ENCODE data around the gene GPATCH3. TPM values are rescaled to one million over a fixed set of nuclear protein-coding genes. Genes with fewer than 3 reads are reported as not detected.

The GPATCH3 gene
- total RNA-seq, 1 experiment from 2014 or later = 14.8 TPM

GRCh38 chr1:26844424-26845196, 55.7 kb downstream of the GPATCH3 start:
- ATAC-seq (no peak), DNase-seq (ENCODE audit: low read depth, low spot score) (no peak)
- ChIA-PET POLR2A (no interaction called here), CTCF (no interaction called here), RAD21 (ENCODE audit: low non-redundant PET in 1 of 2, low total read pairs in 2 of 2, uncharacterized antibody in 2 of 2, unreplicated experiment in 2 of 2) (no interaction called here)
- Histone ChIP-seq H3K27ac (ENCODE audit: low read depth, low read length) (no peak overlapping the region), H3K9ac (ENCODE audit: low read length) (no peak overlapping the region), H3K4me3 (replicated peaks in 1 of 2; ENCODE audit: low read depth in 1 of 2, low read length in 2 of 2) (no peak overlapping the region), H4K20me1 (ENCODE audit: insufficient read depth) (no peaks in the 10 kb centered on the region), H3K79me2 (ENCODE audit: insufficient read depth, low read length) (peaks cover 12% of the 10 kb centered on the region; the same call in 1 of the 2 replicates), H3K36me3 (ENCODE audit: control insufficient read depth in 1 of 2, insufficient read depth in 2 of 2, low read length in 2 of 2) (peaks cover 6 to 15% of the 10 kb centered on the region in 2 experiments; a peak in 2 of 4 replicates), H3K27me3 (ENCODE audit: insufficient read depth, low read length) (no peaks in the 10 kb centered on the region), H2AFZ (ENCODE audit: low read depth, low read length, poor library complexity, severe bottlenecking) (no peak overlapping the region), H3K9me2 (ENCODE audit: insufficient read depth) (no peaks in the 10 kb centered on the region), H3K9me3 (ENCODE audit: control insufficient read depth in 1 of 2, insufficient read depth in 1 of 2, low read depth in 1 of 2, low read length in 2 of 2) (no peaks in the 10 kb centered on the region), H3K4me1 (ENCODE audit: control insufficient read depth in 1 of 2, insufficient read depth in 2 of 2, low read length in 2 of 2) (peaks cover 19 to 27% of the 10 kb centered on the region in 2 experiments), H3K4me2 (ENCODE audit: low read length) (no peak overlapping the region)
- BruUV-seq (replicated peaks) = no TSS peak
- intact Hi-C loops (cut with micrococcal nuclease) = no loop called here
- TF ChIP-seq TCF7L2 (IDR thresholded peaks at IDR 0.05; ENCODE audit: borderline replicate concordance, extremely low read depth, insufficient read depth, insufficient read length) (no peak), ELF1 (IDR thresholded peaks at IDR 0.05; ENCODE audit: borderline replicate concordance, low read depth) (no peak), CTCF (IDR thresholded peaks at IDR 0.05 in 2 of 3, conservative IDR thresholded peaks at IDR 0.05 in 1 of 3; ENCODE audit: borderline replicate concordance in 1 of 3, insufficient read depth in 1 of 3, low read depth in 2 of 3, low read length in 2 of 3) (no peak), JUND (IDR thresholded peaks at IDR 0.05) (no peak), SP1 (IDR thresholded peaks at IDR 0.05; ENCODE audit: low read depth) (no peak)

Other genes with a start within 250 kb of the GPATCH3 start
- gene ARID1A, start 204.5 kb downstream of the GPATCH3 start, total RNA-seq (2021; ENCODE audit: unreplicated experiment) = 62.8 TPM
- 13.2 TPM for gene PIGV, start 112.5 kb downstream of the GPATCH3 start, total RNA-seq (2021; ENCODE audit: unreplicated experiment)
- gene ZDHHC18, start 73.8 kb downstream of the GPATCH3 start, total RNA-seq (2021; ENCODE audit: unreplicated experiment) = 24.4 TPM
- 245 TPM for gene SFN, start 37.3 kb downstream of the GPATCH3 start, total RNA-seq (2021; ENCODE audit: unreplicated experiment)
- 37.2 TPM for gene GPN2, start 10.2 kb downstream of the GPATCH3 start, total RNA-seq (2021; ENCODE audit: unreplicated experiment)
- gene NR0B2, start 13.5 kb upstream of the GPATCH3 start, total RNA-seq (2021; ENCODE audit: unreplicated experiment) = not detected
- 119 TPM for gene NUDC, start 21.3 kb upstream of the GPATCH3 start, total RNA-seq (2021; ENCODE audit: unreplicated experiment)
- gene KDF1, start 60.0 kb upstream of the GPATCH3 start, total RNA-seq (2021; ENCODE audit: unreplicated experiment) = 23.0 TPM
- gene TRNP1, start 93.2 kb upstream of the GPATCH3 start, total RNA-seq (2021; ENCODE audit: unreplicated experiment) = 76.9 TPM
- 5.7 TPM for gene TENT5B, start 112.4 kb upstream of the GPATCH3 start, total RNA-seq (2021; ENCODE audit: unreplicated experiment)

Data from HCT116 (cell line).